Measurements from ENCODE around the gene ATP10A. TPM values are rescaled to one million over a fixed set of nuclear protein-coding genes. Genes with fewer than 3 reads are reported as not detected.

Gene ATP10A
- total RNA-seq, 1 experiment from 2014 or later: 2.1 TPM

GRCh38 chr15:25663515-25663914 lies 199.6 kb downstream of the ATP10A start:
- ChIA-PET POLR2A (interaction anchor here (0.6 kb wide), 1 partner anchor 22 kb away, joined by 3 read pairs; no protein-coding TSS in a partner anchor), CTCF (interaction anchor here (2.4 kb wide), 1 partner anchor 29 kb away, joined by 6 read pairs; no protein-coding TSS in a partner anchor)
- Mint-ChIP-seq H3K36me3 (no peaks in the 10 kb centered on the region), H3K4me3 (no peak overlapping the region), H3K4me1 (peaks cover 43% of the 10 kb centered on the region), H3K27ac (no peak overlapping the region), H3K9me3 (no peaks in the 10 kb centered on the region), H3K27me3 (ENCODE audit: low read depth) (peaks cover 4% of the 10 kb centered on the region; the same call in 1 of the 2 replicates)
- ATAC-seq (no peak), DNase-seq (ENCODE audit: low spot score) (no peak)
- no peak for TF ChIP-seq NFE2L1 (CRISPR knock-in tag; IDR thresholded peaks at IDR 0.05)
- TF ChIP-seq NFYB (CRISPR knock-in tag; conservative IDR thresholded peaks at IDR 0.05; ENCODE audit: low read depth): no peak
- TF ChIP-seq PRRX2 (CRISPR knock-in tag; IDR thresholded peaks at IDR 0.05): no peak
- TF ChIP-seq ZNF281 (CRISPR knock-in tag; IDR thresholded peaks at IDR 0.05): no peak
- no peak for TF ChIP-seq ZBTB21 (CRISPR knock-in tag; IDR thresholded peaks at IDR 0.05; ENCODE audit: borderline replicate concordance)
- TF ChIP-seq SMAD3 (CRISPR knock-in tag; IDR thresholded peaks at IDR 0.05; ENCODE audit: borderline replicate concordance): no peak
- no peak for TF ChIP-seq MYBL2 (CRISPR knock-in tag; IDR thresholded peaks at IDR 0.05)
- no peak for TF ChIP-seq STAT6 (CRISPR knock-in tag; conservative IDR thresholded peaks at IDR 0.05; ENCODE audit: low read depth)
- no peak for TF ChIP-seq ATF6 (CRISPR knock-in tag; IDR thresholded peaks at IDR 0.05)
- no peak for TF ChIP-seq TEAD4 (CRISPR knock-in tag; IDR thresholded peaks at IDR 0.05)

- no peak overlapping the region for H3K27ac Mint-ChIP-seq
- H3K4me1 Mint-ChIP-seq: peaks cover 34% of the 10 kb centered on the region
- peaks cover 5% of the 10 kb centered on the region for H3K9me3 Mint-ChIP-seq
- ChIA-PET POLR2A (no interaction called here), CTCF (interaction anchor here (2.4 kb wide), 1 partner anchor 30 kb away, joined by 6 read pairs; no protein-coding TSS in a partner anchor)
- no peaks in the 10 kb centered on the region; the same call in 1 of the 2 replicates for H3K36me3 Mint-ChIP-seq
- no peak overlapping the region for H3K4me3 Mint-ChIP-seq
- TF ChIP-seq FOXJ3 (CRISPR knock-in tag; IDR thresholded peaks at IDR 0.05; ENCODE audit: borderline replicate concordance): no peak
- no peak for TF ChIP-seq ESRRA (CRISPR knock-in tag; IDR thresholded peaks at IDR 0.05; ENCODE audit: borderline replicate concordance)
- ATAC-seq (no peak), DNase-seq (ENCODE audit: low spot score) (no peak)
- H3K27me3 Mint-ChIP-seq (ENCODE audit: low read depth): peaks cover 16% of the 10 kb centered on the region
Observed at GRCh38 chr15:25661898-25662297, 201.2 kb downstream of the ATP10A start.

GRCh38 chr15:25659251-25659650 lies 203.9 kb downstream of the ATP10A start:
- Mint-ChIP-seq H3K36me3 (peaks cover 3% of the 10 kb centered on the region), H3K4me3 (no peak overlapping the region), H3K4me1 (peaks cover 56% of the 10 kb centered on the region), H3K27me3 (ENCODE audit: low read depth) (peaks cover 37% of the 10 kb centered on the region), H3K9me3 (peaks cover 8% of the 10 kb centered on the region), H3K27ac (no peak overlapping the region)
- CTCF ChIA-PET: interaction anchor here (1.4 kb wide), 1 partner anchor 30 kb away, joined by 5 read pairs; no protein-coding TSS in a partner anchor
- ATAC-seq (no peak), DNase-seq (ENCODE audit: low spot score) (no peak)
- POLR2A ChIA-PET: no interaction called here
- no peak for TF ChIP-seq ERG (CRISPR knock-in tag; IDR thresholded peaks at IDR 0.05)
- no peak for TF ChIP-seq PRRX2 (CRISPR knock-in tag; IDR thresholded peaks at IDR 0.05)
- no peak for TF ChIP-seq RORB (CRISPR knock-in tag; IDR thresholded peaks at IDR 0.05)
- no peak for TF ChIP-seq ZNF423 (CRISPR knock-in tag; IDR thresholded peaks at IDR 0.05)
- TF ChIP-seq E2F5 (CRISPR knock-in tag; IDR thresholded peaks at IDR 0.05): no peak
- TF ChIP-seq ZNF232 (CRISPR knock-in tag; IDR thresholded peaks at IDR 0.05): no peak
- TF ChIP-seq PREB (CRISPR knock-in tag; IDR thresholded peaks at IDR 0.05; ENCODE audit: borderline replicate concordance): no peak
- no peak for TF ChIP-seq CDX4 (CRISPR knock-in tag; IDR thresholded peaks at IDR 0.05; ENCODE audit: borderline replicate concordance)

Measured in WTC11 (cell line).